ENCODE data around the gene IPCEF1. TPM values are rescaled to one million over a fixed set of nuclear protein-coding genes. Genes with fewer than 3 reads are reported as not detected.

Gene IPCEF1
- total RNA-seq, 1 experiment from 2014 or later: 0.48 TPM

DNA sequence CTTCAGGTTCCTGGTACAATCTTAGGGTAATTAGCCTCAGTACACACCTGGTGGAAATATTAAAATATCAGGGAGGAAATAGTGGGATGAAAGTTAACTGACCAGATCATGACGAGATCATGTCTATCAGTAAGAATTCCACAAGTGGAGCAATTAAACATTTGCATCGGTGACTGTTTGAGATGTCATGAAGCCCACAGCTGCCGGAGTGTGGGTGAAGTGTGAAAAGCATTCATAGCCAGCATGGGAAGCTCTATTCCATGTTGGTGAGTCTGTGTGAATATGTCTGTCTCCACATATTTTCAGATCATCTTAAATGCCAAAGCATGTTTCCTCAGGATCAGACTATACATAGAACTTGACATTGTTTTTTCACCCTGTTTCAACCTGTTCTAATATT is 142.8 kb downstream of the IPCEF1 start:
- WGBS (ENCODE audit: extremely low coverage, insufficient read length, low lambda C conversion rate): no CpG with 5 or more reads among the region's 3 CpGs

More for the DNA sequence above, 142.8 kb downstream of the IPCEF1 start:
- Histone ChIP-seq H4K8ac (replicated peaks; ENCODE audit: insufficient read length, low read depth, low read length) (no peak overlapping the region), H3K18ac (ENCODE audit: insufficient read length, low read depth, low read length) (no peak overlapping the region), H2BK15ac (ENCODE audit: low read depth, low read length) (no peak overlapping the region), H2AK5ac (ENCODE audit: insufficient read length, low read length) (no peak overlapping the region), H3K9me3 (ENCODE audit: control insufficient read depth, low read depth, low read length) (no peaks in the 10 kb centered on the region), H2BK12ac (ENCODE audit: insufficient read length, low read depth, low read length) (no peak overlapping the region), H3K27me3 (ENCODE audit: insufficient read depth, low read length) (no peaks in the 10 kb centered on the region), H3K56ac (ENCODE audit: insufficient read length, low read depth, low read length) (no peak overlapping the region), H4K91ac (ENCODE audit: insufficient read length, low read depth, low read length) (no peak overlapping the region), H3K4me2 (ENCODE audit: insufficient read depth, insufficient read length, low read length) (no peak overlapping the region), H2AFZ (ENCODE audit: low read length) (no peak overlapping the region), H3K4ac (ENCODE audit: low read depth, low read length) (no peak overlapping the region), H3K79me2 (ENCODE audit: insufficient read depth, low read length) (no peaks in the 10 kb centered on the region), H3K27ac (ENCODE audit: insufficient read length, low read depth, low read length) (no peak overlapping the region), H4K5ac (ENCODE audit: insufficient read length, low read depth, low read length) (no peak overlapping the region), H2BK120ac (ENCODE audit: low read depth, low read length, poor library complexity, severe bottlenecking) (no peak overlapping the region), H3T11ph (ENCODE audit: low read length) (no peak overlapping the region), H3K14ac (ENCODE audit: insufficient read depth, low read length) (no peak overlapping the region), H3K79me1 (ENCODE audit: insufficient read depth, low read depth, low read length, poor library complexity, severe bottlenecking) (no peaks in the 10 kb centered on the region), H3K23ac (ENCODE audit: insufficient read length, low read depth, low read length) (no peak overlapping the region), H4K20me1 (ENCODE audit: control insufficient read depth, insufficient read depth, insufficient read length) (no peaks in the 10 kb centered on the region), H3K9ac (ENCODE audit: extremely low read depth, insufficient read length, low read length) (no peak overlapping the region), H3K23me2 (ENCODE audit: insufficient read length, low read depth, low read length, poor library complexity, severe bottlenecking) (no peaks in the 10 kb centered on the region), H2BK5ac (ENCODE audit: insufficient read length, low read length) (no peak overlapping the region), H3K4me1 (ENCODE audit: insufficient read depth, low read length) (no peaks in the 10 kb centered on the region), H2BK20ac (ENCODE audit: low read depth, low read length, poor library complexity, severe bottlenecking) (no peak overlapping the region)
- no peak for DNase-seq
- Mint-ChIP-seq H3K4me3 (no peak overlapping the region), H3K4me1 (peaks cover 8 to 10% of the 10 kb centered on the region in 2 experiments), H3K27ac (no peak overlapping the region), H3K9me3 (no peaks in the 10 kb centered on the region), H3K27me3 (ENCODE audit: low read depth) (no peaks in the 10 kb centered on the region), H3K36me3 (ENCODE audit: insufficient read depth in 1 of 3, low read depth in 3 of 3) (no peaks in the 10 kb centered on the region)
- TF ChIP-seq, protein P1, sequence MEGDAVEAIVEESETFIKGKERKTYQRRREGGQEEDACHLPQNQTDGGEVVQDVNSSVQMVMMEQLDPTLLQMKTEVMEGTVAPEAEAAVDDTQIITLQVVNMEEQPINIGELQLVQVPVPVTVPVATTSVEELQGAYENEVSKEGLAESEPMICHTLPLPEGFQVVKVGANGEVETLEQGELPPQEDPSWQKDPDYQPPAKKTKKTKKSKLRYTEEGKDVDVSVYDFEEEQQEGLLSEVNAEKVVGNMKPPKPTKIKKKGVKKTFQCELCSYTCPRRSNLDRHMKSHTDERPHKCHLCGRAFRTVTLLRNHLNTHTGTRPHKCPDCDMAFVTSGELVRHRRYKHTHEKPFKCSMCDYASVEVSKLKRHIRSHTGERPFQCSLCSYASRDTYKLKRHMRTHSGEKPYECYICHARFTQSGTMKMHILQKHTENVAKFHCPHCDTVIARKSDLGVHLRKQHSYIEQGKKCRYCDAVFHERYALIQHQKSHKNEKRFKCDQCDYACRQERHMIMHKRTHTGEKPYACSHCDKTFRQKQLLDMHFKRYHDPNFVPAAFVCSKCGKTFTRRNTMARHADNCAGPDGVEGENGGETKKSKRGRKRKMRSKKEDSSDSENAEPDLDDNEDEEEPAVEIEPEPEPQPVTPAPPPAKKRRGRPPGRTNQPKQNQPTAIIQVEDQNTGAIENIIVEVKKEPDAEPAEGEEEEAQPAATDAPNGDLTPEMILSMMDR (conservative IDR thresholded peaks at IDR 0.05): no peak

Measured in H9 (cell line).